ENCODE results near the gene SEPTIN5.

The SEPTIN5 gene

GRCh38 chr22:19760951-19761724, 46.8 kb downstream of the SEPTIN5 start:
- DNase-seq (ENCODE audit: low read depth): no peak

GRCh38 chr22:19761725-19762567, 47.6 kb downstream of the SEPTIN5 start:
- no peak for DNase-seq (ENCODE audit: low read depth)

GRCh38 chr22:19762568-19763457, 48.5 kb downstream of the SEPTIN5 start:
- no peak for DNase-seq (ENCODE audit: low read depth)

- no peak for DNase-seq (ENCODE audit: low read depth)
These were observed 49.4 kb downstream of the SEPTIN5 start for GRCh38 chr22:19763458-19764298.

- no peak for DNase-seq (ENCODE audit: low read depth)
These were observed 49.9 kb downstream of the SEPTIN5 start for GRCh38 chr22:19764299-19764593.

- DNase-seq (ENCODE audit: low read depth): no peak
These were observed 50.6 kb downstream of the SEPTIN5 start for GRCh38 chr22:19764636-19765476.

- DNase-seq (ENCODE audit: low read depth): no peak
These were observed 51.4 kb downstream of the SEPTIN5 start for GRCh38 chr22:19765477-19766239.

GRCh38 chr22:19766240-19766510, 51.9 kb downstream of the SEPTIN5 start:
- no peak for DNase-seq (ENCODE audit: low read depth)

- no peak for DNase-seq (ENCODE audit: low read depth)
These were observed 52.5 kb downstream of the SEPTIN5 start for GRCh38 chr22:19766511-19767426.

GRCh38 chr22:19767427-19768341, 53.4 kb downstream of the SEPTIN5 start:
- DNase-seq (ENCODE audit: low read depth): no peak

- no peak for DNase-seq (ENCODE audit: low read depth)
These were observed 55.1 kb downstream of the SEPTIN5 start for GRCh38 chr22:19769393-19769715.

- DNase-seq (ENCODE audit: low read depth): no peak
These were observed 56.3 kb downstream of the SEPTIN5 start for GRCh38 chr22:19770349-19771220.

GRCh38 chr22:19772422-19772672, 58.0 kb downstream of the SEPTIN5 start:
- no peak for DNase-seq (ENCODE audit: low read depth)
